Smooth muscle cell (in vitro differentiated cells): ENCODE results near the gene ZNF521. TPM values are rescaled to one million over a fixed set of nuclear protein-coding genes. Genes with fewer than 3 reads are reported as not detected.

Experiments used
- DNase-seq: peaks from one replicate; lab custom pipeline; 2025; ENCODE audit not compliant: unreplicated experiment; lab: John Stamatoyannopoulos, UW
- H2AFZ ChIP-seq: fragments of 200-600 bp; sonication (generic); 2 replicates; pipeline ENCODE4 v1.6.0; 2016; ENCODE audit warnings: antibody characterized with exemption, low read depth, mild to moderate bottlenecking
- H3F3A ChIP-seq: fragments of 200-600 bp; sonication (generic); 2 replicates; pipeline ENCODE4 v1.6.0; 2017; ENCODE audit warnings: antibody characterized with exemption, low read depth
- H3K27ac ChIP-seq: fragments of 200-600 bp; sonication (generic); 2 replicates; pipeline ENCODE4 v1.5.1; 2016; ENCODE audit warnings: low read depth, mild to moderate bottlenecking
- H3K27me3 ChIP-seq: fragments of 200-600 bp; sonication (generic); 2 replicates; pipeline ENCODE4 v1.6.1; 2016; ENCODE audit warnings: low read depth, mild to moderate bottlenecking
- H3K36me3 ChIP-seq: fragments of 200-600 bp; sonication (generic); 2 replicates; pipeline ENCODE4 v1.5.1; 2016; ENCODE audit warnings: low read depth
- H3K4me1 ChIP-seq: fragments of 200-600 bp; sonication (generic); 2 replicates; pipeline ENCODE4 v1.5.1; 2016; ENCODE audit warnings: low read depth
- H3K4me2 ChIP-seq: fragments of 200-600 bp; sonication (generic); 2 replicates; pipeline ENCODE4 v1.6.0; 2016; ENCODE audit warnings: mild to moderate bottlenecking
- H3K4me3 ChIP-seq: fragments of 200-600 bp; sonication (generic); 2 replicates; pipeline ENCODE4 v1.5.1; 2016; ENCODE audit warnings: mild to moderate bottlenecking
- H3K79me2 ChIP-seq: fragments of 200-600 bp; sonication (generic); 2 replicates; pipeline ENCODE4 v1.6.0; 2016; ENCODE audit warnings: low read depth, mild to moderate bottlenecking
- H3K9ac ChIP-seq: fragments of 200-600 bp; sonication (generic); 2 replicates; pipeline ENCODE4 v1.6.0; 2016; ENCODE audit warnings: low read depth
- H3K9me3 ChIP-seq: fragments of 200-600 bp; sonication (generic); replicated peaks from 2 replicates; pipeline ENCODE4 v1.5.1; 2016; ENCODE audit warnings: low read depth
- H4K20me1 ChIP-seq: fragments of 200-600 bp; sonication (generic); 2 replicates; pipeline ENCODE4 v1.6.0; 2016; ENCODE audit warnings: low read depth
- CTCF ChIP-seq: fragments of 200-600 bp; sonication (generic); IDR thresholded peaks from 2 replicates; pipeline ENCODE4 v1.5.1; 2017; ENCODE audit warnings: borderline replicate concordance, mild to moderate bottlenecking, antibody characterized with exemption; ENCODE audit not compliant: insufficient read depth, poor library complexity, severe bottlenecking
- WGBS: methylation state at CpG from one replicate; pipeline ENCODE4 v1.1.7; 2016; ENCODE audit warnings: low lambda C conversion rate; 5-methylcytosine and 5-hydroxymethylcytosine counted together
- polyA plus RNA-seq: library from polyadenylated mRNA; unstranded; fragments of >200 nt; fragmentation: Nextera tagmentation; extraction: Ambion mirVana; gene quantifications from 2 replicates; pipeline ENCODE4 v1.2.1, GENCODE V29; 2016
- total RNA-seq: library from RNA; depleted of rRNA; stranded (reverse); fragments of >200 nt; gene quantifications from 2 replicates; pipeline ENCODE4 v1.2.3, GENCODE V29; 2014

ZNF521 gene
- total and polyA plus RNA-seq, 2 experiments from 2014 or later, result 19.9 to 36.4 TPM

GRCh38 chr18:25189391-25190185, 162.4 kb downstream of the ZNF521 start:
- no peak overlapping the region for H3K27ac ChIP-seq
- no peak overlapping the region for H3K4me2 ChIP-seq
- DNase-seq, result no peak
- no peak overlapping the region for H3K9ac ChIP-seq
- no peak overlapping the region for H2AFZ ChIP-seq
- no peaks in the 10 kb centered on the region for H3F3A ChIP-seq
- H3K27me3 ChIP-seq, result no peaks in the 10 kb centered on the region
- H3K4me3 ChIP-seq, result no peak overlapping the region
- peaks cover 33% of the 10 kb centered on the region for H4K20me1 ChIP-seq
- H3K4me1 ChIP-seq, result no peaks in the 10 kb centered on the region
- no peak for TF ChIP-seq CTCF
- H3K36me3 ChIP-seq, result no peaks in the 10 kb centered on the region
- no peaks in the 10 kb centered on the region for H3K79me2 ChIP-seq
- WGBS, result 95% methylated on average over 7 of the region's 7 CpGs
- H3K9me3 ChIP-seq, result no peaks in the 10 kb centered on the region

DNA sequence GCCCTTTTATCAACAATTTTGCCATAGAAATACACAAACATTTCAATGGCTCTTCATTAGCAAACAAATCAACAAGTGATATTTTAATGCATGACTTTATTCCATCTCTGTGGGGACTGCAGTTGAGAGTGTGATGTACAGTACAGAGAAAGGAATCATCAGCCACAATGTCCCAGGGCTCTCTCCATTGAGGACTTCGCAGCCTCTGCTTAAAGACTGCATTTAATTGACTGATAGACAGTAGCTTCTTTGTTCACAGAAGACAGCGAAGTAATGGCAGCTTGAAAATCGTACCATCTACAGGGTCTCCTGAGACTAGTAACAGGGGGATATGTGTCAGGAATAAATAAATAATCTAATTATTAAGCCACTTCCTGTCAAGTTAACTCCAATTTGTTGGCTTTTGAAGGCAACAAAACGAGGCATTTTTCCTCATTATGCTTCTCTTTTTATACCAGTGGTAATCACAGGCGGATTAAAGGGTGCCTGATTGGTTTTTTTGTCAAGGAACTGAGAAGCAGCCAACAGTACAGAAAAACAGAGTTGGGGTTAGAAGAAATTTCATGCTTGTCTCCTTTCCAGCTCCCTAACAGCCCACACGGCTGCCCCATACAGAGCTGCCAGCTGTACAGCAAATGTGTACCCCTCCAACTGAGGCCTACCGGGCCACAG, 164.3 kb downstream of the ZNF521 start:
- H3K9ac ChIP-seq, result no peak overlapping the region
- H3K9me3 ChIP-seq, result no peaks in the 10 kb centered on the region
- no peak overlapping the region for H3K4me3 ChIP-seq
- H3K36me3 ChIP-seq, result no peaks in the 10 kb centered on the region
- H3K27ac ChIP-seq, result no peak overlapping the region
- no peak overlapping the region for H2AFZ ChIP-seq
- WGBS, result 80% methylated on average over 7 of the region's 7 CpGs
- DNase-seq, result no peak
- H3K4me1 ChIP-seq, result no peaks in the 10 kb centered on the region
- H3K27me3 ChIP-seq, result no peaks in the 10 kb centered on the region
- peaks cover 49% of the 10 kb centered on the region for H4K20me1 ChIP-seq
- H3K79me2 ChIP-seq, result peaks cover 4% of the 10 kb centered on the region
- H3K4me2 ChIP-seq, result no peak overlapping the region
- H3F3A ChIP-seq, result no peaks in the 10 kb centered on the region
- no peak for TF ChIP-seq CTCF

DNA sequence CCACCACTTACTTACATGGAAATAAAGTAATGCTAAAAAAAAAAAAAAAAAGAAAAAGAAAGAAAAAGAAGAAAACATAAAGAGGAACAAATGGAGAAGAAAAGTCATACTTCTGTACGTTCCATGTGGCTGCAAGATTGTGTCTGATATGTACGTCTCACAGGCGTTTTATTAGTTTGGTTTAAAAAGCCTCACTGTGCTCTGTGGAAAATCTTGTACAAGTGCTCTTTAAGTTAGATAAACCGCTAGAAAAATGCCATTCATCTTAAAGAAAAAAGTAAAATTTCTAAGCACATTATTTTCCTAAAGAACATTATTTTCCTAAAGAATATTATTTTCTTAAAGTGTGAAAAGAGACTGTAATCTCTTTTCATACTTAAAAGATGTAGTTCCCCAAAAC, 165.1 kb downstream of the ZNF521 start:
- H3K79me2 ChIP-seq, result peaks cover 4% of the 10 kb centered on the region
- H3F3A ChIP-seq, result no peaks in the 10 kb centered on the region
- H3K4me2 ChIP-seq, result no peak overlapping the region
- H3K9ac ChIP-seq, result no peak overlapping the region
- no peak for TF ChIP-seq CTCF
- H3K9me3 ChIP-seq, result no peaks in the 10 kb centered on the region
- H3K4me3 ChIP-seq, result no peak overlapping the region
- no peak overlapping the region for H3K27ac ChIP-seq
- H3K27me3 ChIP-seq, result no peaks in the 10 kb centered on the region
- WGBS, result 44% methylated on average over 4 of the region's 4 CpGs
- no peak for DNase-seq
- H4K20me1 ChIP-seq, result peaks cover 51% of the 10 kb centered on the region
- no peaks in the 10 kb centered on the region for H3K36me3 ChIP-seq
- H2AFZ ChIP-seq, result no peak overlapping the region
- H3K4me1 ChIP-seq, result peaks cover 5% of the 10 kb centered on the region
